ENCODE results near the gene NHEJ1.

DNA sequence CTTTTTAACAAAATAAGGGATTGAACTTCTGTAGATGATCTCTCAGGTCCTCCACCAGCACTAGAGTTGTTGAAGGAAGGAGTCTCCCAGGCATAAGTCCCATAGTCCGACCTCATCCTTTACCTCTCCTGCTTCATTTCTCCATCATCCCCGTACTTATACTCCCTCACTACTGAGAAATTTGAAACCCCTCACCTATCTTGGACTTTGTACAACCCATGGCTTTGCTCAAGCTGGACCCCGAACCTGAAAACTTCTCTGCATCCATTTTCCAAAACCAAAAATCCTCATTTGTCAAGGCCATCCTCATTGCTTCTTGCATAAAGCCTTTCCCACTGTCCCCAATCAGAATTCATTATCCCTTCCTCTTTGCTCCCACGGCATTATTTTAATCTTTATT is 482 bp upstream of the NHEJ1 start:
- TF ChIP-seq RCOR1 (IDR thresholded peaks at IDR 0.05; ENCODE audit: borderline replicate concordance in 1 of 2, low read depth in 2 of 2, low read length in 2 of 2) (no peak), ZNF507 (tag; conservative IDR thresholded peaks at IDR 0.05) (no peak)
- TF ChIP-seq, protein P1, sequence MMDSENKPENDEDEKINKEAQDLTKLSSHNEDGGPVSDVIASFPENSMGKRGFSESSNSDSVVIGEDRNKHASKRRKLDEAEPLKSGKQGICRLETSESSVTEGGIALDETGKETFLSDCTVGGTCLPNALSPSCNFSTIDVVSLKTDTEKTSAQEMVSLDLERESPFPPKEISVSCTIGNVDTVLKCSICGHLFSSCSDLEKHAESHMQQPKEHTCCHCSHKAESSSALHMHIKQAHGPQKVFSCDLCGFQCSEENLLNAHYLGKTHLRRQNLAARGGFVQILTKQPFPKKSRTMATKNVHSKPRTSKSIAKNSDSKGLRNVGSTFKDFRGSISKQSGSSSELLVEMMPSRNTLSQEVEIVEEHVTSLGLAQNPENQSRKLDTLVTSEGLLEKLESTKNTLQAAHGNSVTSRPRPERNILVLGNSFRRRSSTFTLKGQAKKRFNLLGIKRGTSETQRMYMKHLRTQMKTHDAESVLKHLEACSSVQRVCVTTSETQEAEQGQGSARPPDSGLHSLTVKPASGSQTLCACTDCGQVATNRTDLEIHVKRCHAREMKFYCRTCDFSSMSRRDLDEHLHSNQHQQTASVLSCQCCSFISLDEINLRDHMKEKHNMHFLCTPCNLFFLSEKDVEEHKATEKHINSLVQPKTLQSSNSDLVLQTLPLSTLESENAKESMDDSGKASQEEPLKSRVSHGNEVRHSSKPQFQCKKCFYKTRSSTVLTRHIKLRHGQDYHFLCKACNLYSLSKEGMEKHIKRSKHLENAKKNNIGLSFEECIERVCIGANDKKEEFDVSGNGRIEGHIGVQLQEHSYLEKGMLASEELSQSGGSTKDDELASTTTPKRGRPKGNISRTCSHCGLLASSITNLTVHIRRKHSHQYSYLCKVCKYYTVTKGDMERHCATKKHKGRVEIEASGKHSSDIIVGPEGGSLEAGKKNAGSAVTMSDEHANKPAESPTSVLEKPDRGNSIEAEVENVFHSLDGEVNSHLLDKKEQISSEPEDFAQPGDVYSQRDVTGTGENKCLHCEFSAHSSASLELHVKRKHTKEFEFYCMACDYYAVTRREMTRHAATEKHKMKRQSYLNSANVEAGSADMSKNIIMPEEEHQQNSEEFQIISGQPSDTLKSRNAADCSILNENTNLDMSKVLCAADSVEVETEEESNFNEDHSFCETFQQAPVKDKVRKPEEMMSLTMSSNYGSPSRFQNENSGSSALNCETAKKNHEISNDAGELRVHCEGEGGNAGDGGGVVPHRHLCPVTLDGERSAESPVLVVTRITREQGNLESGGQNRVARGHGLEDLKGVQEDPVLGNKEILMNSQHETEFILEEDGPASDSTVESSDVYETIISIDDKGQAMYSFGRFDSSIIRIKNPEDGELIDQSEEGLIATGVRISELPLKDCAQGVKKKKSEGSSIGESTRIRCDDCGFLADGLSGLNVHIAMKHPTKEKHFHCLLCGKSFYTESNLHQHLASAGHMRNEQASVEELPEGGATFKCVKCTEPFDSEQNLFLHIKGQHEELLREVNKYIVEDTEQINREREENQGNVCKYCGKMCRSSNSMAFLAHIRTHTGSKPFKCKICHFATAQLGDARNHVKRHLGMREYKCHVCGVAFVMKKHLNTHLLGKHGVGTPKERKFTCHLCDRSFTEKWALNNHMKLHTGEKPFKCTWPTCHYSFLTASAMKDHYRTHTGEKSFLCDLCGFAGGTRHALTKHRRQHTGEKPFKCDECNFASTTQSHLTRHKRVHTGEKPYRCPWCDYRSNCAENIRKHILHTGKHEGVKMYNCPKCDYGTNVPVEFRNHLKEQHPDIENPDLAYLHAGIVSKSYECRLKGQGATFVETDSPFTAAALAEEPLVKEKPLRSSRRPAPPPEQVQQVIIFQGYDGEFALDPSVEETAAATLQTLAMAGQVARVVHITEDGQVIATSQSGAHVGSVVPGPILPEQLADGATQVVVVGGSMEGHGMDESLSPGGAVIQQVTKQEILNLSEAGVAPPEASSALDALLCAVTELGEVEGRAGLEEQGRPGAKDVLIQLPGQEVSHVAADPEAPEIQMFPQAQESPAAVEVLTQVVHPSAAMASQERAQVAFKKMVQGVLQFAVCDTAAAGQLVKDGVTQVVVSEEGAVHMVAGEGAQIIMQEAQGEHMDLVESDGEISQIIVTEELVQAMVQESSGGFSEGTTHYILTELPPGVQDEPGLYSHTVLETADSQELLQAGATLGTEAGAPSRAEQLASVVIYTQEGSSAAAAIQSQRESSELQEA (IDR thresholded peaks at IDR 0.05; ENCODE audit: low read depth), result no peak
- TF ChIP-seq, protein P2, sequence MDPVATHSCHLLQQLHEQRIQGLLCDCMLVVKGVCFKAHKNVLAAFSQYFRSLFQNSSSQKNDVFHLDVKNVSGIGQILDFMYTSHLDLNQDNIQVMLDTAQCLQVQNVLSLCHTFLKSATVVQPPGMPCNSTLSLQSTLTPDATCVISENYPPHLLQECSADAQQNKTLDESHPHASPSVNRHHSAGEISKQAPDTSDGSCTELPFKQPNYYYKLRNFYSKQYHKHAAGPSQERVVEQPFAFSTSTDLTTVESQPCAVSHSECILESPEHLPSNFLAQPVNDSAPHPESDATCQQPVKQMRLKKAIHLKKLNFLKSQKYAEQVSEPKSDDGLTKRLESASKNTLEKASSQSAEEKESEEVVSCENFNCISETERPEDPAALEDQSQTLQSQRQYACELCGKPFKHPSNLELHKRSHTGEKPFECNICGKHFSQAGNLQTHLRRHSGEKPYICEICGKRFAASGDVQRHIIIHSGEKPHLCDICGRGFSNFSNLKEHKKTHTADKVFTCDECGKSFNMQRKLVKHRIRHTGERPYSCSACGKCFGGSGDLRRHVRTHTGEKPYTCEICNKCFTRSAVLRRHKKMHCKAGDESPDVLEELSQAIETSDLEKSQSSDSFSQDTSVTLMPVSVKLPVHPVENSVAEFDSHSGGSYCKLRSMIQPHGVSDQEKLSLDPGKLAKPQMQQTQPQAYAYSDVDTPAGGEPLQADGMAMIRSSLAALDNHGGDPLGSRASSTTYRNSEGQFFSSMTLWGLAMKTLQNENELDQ (CRISPR knock-in tag; IDR thresholded peaks at IDR 0.05; ENCODE audit: borderline replicate concordance), result no peak

Measured in K562 (cell line).